AG04450 (cell line): Measurements from ENCODE around the gene WNK4. TPM values are rescaled to one million over a fixed set of nuclear protein-coding genes. Genes with fewer than 3 reads are reported as not detected.

Experiments
- CTCF ChIA-PET: fragments of 300-600, 350-600 bp; formaldehyde crosslinking; extraction: SDS; loops from one replicate; lab custom pipeline; 2022; ENCODE audit warnings: antibody characterized with exemption, inconsistent platforms; lab: Charles Lee
- POLR2A ChIA-PET: fragments of 350-600 bp; formaldehyde crosslinking; extraction: SDS; loops from one replicate; lab custom pipeline; 2021; ENCODE audit warnings: antibody characterized with exemption, inconsistent platforms; lab: Yijun Ruan, JAX
- DNase-seq: peaks from one replicate; pipeline ENCODE4 v3.0.0-alpha.2; 2011; ENCODE audit warnings: low read depth, low spot score
- H3K27ac ChIP-seq: one replicate; pipeline ENCODE4 v1.5.1; 2012; ENCODE audit warnings: low read depth, low read length, control low read depth
- H3K27me3 ChIP-seq: one replicate; pipeline ENCODE4 v1.6.0; 2012; ENCODE audit warnings: low read length; ENCODE audit not compliant: control insufficient read depth, insufficient read depth
- H3K4me3 ChIP-seq: 2 replicates; pipeline ENCODE4 v1.5.1; 2011; ENCODE audit warnings: mild to moderate bottlenecking, low read depth, low read length, control low read depth
- H3K9me3 ChIP-seq: 2 replicates; pipeline ENCODE4 v1.5.1; 2012; ENCODE audit warnings: low read length; ENCODE audit not compliant: control insufficient read depth, insufficient read depth
- polyA plus RNA-seq: library from polyadenylated mRNA; depleted of rRNA; stranded (reverse); fragments of >200 nt; gene quantifications from 2 replicates; pipeline ENCODE4 v1.2.3, GENCODE V29; 2011
- TF ChIP-seq, protein P1 (sequence below): IDR thresholded peaks from 2 replicates; pipeline ENCODE4 v1.5.1; 2011; ENCODE audit warnings: low read depth, low read length, control low read depth, inconsistent platforms

The WNK4 gene
- polyA plus RNA-seq, 1 experiment = 2.3 TPM

DNA sequence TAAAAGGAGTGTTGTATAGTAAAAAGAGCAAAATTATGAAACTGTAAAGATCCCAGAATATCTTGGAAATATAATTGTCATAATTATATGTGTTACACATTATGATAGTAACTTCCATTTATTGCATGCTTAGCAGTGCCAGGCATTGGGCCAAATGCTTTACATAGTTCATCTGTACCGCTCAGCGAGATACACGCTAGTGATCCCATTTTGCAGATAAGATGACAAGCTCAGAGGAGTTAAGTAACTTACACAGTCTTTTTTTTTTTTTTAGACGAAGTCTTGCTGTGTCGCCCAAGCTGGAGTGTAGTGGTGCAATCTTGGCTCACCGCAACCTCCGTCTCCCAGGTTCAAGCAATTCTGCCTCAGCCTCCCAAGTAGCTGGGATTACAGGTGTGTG lies 28.8 kb upstream of the WNK4 start:
- CTCF ChIA-PET = interaction anchor here (9.6 kb wide), 1 partner anchor 12 kb away, joined by 64 read pairs; no protein-coding TSS in a partner anchor
- no peaks in the 10 kb centered on the region for H3K9me3 ChIP-seq
- peaks cover 10% of the 10 kb centered on the region for H3K27me3 ChIP-seq
- H3K27ac ChIP-seq = no peak overlapping the region
- TF ChIP-seq, protein P1, sequence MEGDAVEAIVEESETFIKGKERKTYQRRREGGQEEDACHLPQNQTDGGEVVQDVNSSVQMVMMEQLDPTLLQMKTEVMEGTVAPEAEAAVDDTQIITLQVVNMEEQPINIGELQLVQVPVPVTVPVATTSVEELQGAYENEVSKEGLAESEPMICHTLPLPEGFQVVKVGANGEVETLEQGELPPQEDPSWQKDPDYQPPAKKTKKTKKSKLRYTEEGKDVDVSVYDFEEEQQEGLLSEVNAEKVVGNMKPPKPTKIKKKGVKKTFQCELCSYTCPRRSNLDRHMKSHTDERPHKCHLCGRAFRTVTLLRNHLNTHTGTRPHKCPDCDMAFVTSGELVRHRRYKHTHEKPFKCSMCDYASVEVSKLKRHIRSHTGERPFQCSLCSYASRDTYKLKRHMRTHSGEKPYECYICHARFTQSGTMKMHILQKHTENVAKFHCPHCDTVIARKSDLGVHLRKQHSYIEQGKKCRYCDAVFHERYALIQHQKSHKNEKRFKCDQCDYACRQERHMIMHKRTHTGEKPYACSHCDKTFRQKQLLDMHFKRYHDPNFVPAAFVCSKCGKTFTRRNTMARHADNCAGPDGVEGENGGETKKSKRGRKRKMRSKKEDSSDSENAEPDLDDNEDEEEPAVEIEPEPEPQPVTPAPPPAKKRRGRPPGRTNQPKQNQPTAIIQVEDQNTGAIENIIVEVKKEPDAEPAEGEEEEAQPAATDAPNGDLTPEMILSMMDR = no peak
- POLR2A ChIA-PET = interaction anchor here (0.6 kb wide), 1 partner anchor 30 kb away, joined by 4 read pairs; no protein-coding TSS in a partner anchor
- H3K4me3 ChIP-seq = no peak overlapping the region
- DNase-seq = no peak

DNA sequence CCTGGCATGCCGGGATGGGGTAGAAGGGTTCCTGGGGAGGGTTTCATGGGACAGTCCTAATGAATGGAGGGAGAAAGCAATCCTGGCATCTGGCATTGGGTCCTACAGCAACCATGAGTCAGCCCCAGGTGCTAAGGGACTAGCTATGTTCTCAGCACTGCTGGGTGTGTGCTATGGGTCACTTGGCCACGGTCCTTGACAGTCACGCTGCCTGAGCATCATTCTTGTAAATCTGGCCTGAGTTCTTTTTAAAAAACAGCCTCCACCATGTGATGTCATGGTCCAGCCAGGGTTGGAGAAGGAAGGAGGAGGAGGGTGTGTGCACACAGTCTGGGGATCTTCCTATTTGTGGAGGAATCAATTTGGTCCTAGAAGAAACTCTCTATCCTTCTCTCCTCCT lies 25.6 kb upstream of the WNK4 start:
- H3K9me3 ChIP-seq = no peaks in the 10 kb centered on the region
- TF ChIP-seq, protein P1 = no peak
- no peak overlapping the region for H3K4me3 ChIP-seq
- no peak for DNase-seq
- H3K27ac ChIP-seq = no peak overlapping the region
- POLR2A ChIA-PET = no interaction called here
- CTCF ChIA-PET = interaction anchor here (9.6 kb wide), 1 partner anchor 8 kb away, joined by 64 read pairs; no protein-coding TSS in a partner anchor
- peaks cover 25% of the 10 kb centered on the region for H3K27me3 ChIP-seq

DNA sequence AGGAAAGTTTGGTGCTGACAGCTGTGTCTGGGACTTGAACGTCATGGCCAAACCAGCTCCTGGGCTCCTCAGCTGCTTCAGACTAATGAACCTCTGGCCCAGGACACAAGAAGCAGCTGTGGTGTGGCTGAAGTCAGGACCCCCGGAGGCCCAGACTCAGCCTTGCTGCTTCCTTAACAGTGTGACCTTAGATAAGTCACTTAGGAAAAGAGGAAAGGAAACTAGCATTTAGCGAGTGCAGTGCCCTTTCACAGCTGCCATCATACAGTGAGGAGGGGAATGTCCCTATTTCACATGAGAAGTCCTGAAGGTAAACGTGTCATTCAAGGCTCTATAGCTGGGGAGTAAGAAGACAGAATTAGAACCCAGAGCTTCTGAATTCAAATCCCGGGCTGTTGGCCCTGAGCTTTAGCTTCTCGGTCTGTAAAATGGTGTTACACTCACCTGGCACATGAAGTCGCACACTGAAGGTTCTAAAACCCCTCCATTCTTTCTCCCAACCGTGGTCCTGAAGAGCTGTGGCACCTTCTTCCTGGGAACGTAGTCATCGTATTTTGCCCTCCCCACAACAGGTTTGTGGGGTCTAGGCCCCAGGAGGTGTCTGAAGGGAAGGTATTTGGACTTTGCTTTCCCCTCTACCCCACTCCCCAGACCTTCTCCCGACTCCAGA lies 20.3 kb upstream of the WNK4 start:
- CTCF ChIA-PET = interaction anchor here (0.5 to 0.7 kb wide), 3 partner anchors 24 to 179 kb away, joined by 3 to 6 read pairs (median 4); no protein-coding TSS in a partner anchor
- TF ChIP-seq, protein P1 = no peak
- POLR2A ChIA-PET = interaction anchor here (1.2 kb wide), 1 partner anchor 13 kb away, joined by 7 read pairs; the partner anchor contains the start of gene VPS25
- H3K27ac ChIP-seq = no peak overlapping the region
- no peak for DNase-seq
- no peak overlapping the region for H3K4me3 ChIP-seq
- H3K9me3 ChIP-seq = no peaks in the 10 kb centered on the region; the same call in 1 of the 2 replicates
- peaks cover 37% of the 10 kb centered on the region for H3K27me3 ChIP-seq

DNA sequence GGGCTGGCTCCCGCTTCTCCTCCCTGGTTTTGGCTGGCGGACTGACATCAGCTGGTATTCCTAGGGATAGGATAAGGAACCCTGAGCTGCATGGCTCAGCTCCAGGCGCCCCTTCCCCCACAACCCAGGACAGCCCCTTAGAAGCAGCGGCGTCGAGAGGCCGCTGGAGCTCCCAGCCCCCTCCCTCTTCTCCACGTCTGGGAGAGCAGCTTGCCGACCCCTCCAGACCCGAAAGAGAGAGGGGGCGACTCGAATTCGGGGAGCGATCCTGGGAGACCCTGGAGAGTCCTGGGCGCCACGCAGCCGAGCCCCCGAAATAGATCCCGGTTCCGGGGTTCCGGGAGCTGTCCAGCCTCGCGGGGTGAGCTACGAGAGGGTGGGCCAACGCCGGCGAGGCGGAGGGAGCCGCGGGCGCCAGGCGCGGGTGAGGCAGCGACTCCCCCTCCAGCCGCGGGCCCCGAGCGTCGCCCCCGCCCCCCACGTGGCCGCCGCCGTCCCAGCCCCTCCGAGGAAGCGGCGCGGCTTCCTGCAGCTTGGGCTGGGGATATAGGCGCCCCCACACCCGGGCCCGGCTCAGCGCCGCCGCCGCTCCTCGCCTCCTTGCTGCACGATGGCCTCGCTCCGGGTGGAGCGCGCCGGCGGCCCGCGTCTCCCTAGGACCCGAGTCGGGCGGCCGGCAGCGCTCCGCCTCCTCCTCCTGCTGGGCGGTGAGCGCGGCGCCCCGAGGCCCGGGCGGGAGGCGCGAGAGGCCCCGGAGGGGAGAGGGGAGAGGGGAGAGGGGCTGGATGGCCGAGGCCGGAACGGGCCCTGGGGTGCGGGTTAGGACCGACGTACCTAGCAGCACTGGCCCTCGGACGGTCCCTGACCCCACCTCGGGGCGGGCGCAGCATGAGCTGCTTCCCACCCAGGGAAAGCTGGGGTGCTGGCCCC lies 19.5 kb upstream of the WNK4 start, which contains the start of gene RAMP2:
Gene RAMP2 (plus strand): TSS at position 576 of the 930 bp plus-strand sequence. CDS start 35 bp downstream, at position 611.
- no peak for DNase-seq
- ChIA-PET POLR2A (interaction anchor here (0.5 to 1.4 kb wide), 3 partner anchors 12 to 171 kb away, joined by 3 to 7 read pairs (median 3); partner anchors contain the start of genes VPS25 and WNK4), CTCF (interaction anchor here (0.5 to 1.1 kb wide), 5 partner anchors 9 to 178 kb away, joined by 3 to 6 read pairs (median 4); partner anchors contain the start of gene VPS25)
- H3K4me3 ChIP-seq = peak within 1 kb of the TSS; percentile 49
- peaks cover 34% of the 10 kb centered on the region for H3K27me3 ChIP-seq
- H3K9me3 ChIP-seq = no peaks in the 10 kb centered on the region; the same call in 1 of the 2 replicates
- no peak within 1 kb of the TSS for H3K27ac ChIP-seq
- TF ChIP-seq, protein P1 = no peak
